Urothelium cell line (cell line): ENCODE data around the gene GLDN.

ENCODE experiments used
- DNase-seq: peaks from one replicate; pipeline ENCODE4 v3.0.0; 2011; ENCODE audit warnings: low spot score, mixed read lengths
- FAIRE-seq: peaks from 2 replicates; lab custom pipeline; 2011; peaks lifted over from hg19 to GRCh38; lab: Jason Lieb, UNC

The GLDN gene

DNA sequence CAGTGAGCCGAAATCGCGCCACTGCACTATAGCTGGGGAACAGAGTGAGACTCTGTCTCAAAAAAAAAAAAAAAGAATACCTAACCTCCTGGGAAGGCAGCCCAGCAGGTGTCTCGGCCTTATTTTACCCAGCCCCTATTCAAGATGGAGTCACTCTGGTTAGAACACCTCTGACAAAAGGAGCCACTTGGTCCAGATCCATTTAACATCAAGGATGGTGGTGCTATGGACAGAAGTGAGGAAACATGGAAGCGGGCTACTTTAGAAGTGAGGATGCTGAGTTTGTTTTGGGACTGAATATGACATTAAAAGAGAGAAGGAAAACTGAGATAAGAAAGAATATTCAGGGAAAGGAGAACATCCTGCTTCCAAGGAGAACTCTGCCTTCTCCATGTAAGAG lies 14.7 kb downstream of the GLDN start:
- no peak for DNase-seq
- no peak for FAIRE-seq

DNA sequence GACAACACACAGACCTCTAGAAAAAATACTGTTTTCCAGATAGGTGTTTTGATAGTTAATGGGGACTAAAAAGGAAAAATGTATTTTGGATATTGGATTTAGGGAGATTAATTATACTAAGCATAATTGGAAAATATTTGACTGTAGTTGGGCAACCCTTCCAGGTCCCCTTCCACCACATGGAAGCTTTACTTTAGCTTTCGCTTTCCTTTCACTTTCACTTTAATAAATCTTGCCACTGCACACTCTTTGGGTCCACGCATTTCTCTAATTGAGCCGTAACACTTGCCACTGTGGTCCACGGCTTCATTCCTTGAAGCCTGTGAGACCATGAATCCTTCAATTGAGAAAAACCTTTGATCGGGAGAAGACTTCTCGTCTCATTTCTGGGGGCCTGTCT lies 15.5 kb downstream of the GLDN start:
- DNase-seq = no peak
- FAIRE-seq = no peak

DNA sequence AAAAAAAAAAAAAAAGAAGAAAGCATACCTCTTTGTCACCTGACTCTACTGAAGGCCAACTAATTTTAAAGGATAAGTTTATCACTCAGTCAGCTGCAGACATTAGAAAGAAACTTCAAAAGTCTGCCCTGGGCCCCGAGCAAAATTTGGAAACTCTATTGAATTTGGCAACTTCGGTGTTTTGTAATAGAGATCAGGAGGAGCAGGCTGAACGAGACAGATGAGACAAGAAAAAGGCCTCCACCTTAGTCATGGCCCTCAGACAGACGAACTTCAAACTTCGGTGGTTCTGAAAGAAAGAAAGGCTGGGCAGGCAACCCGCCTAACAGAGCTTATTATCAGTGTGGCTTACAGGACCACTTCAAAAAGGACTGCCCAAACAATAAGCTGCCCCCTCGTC lies 18.5 kb downstream of the GLDN start:
- no peak for DNase-seq
- FAIRE-seq = no peak

- FAIRE-seq = no peak
Observed at GRCh38 chr15:51363383-51363782, 21.9 kb downstream of the GLDN start.

DNA sequence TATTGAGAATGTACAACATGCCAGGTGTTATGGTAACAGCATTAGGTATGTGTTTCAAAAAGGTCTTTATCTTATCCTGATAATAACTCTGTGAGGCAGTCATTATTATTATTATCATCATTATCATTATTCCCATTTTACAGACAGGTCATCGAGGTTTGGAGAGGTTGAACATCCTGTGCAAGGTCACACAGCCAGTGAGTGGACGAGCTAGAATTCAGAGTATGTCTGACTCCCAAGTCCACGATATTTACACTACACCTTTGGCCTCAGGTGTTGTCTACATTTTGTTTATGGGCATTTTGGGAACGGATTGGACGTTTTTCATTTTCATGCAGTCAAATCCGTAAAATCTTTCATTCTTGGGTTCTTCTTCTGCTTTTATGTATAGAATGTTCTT lies 24.0 kb downstream of the GLDN start:
- no peak for DNase-seq
- FAIRE-seq = no peak

More at GRCh38 chr15:51363383-51363782, 21.9 kb downstream of the GLDN start:
- DNase-seq = no peak

DNA sequence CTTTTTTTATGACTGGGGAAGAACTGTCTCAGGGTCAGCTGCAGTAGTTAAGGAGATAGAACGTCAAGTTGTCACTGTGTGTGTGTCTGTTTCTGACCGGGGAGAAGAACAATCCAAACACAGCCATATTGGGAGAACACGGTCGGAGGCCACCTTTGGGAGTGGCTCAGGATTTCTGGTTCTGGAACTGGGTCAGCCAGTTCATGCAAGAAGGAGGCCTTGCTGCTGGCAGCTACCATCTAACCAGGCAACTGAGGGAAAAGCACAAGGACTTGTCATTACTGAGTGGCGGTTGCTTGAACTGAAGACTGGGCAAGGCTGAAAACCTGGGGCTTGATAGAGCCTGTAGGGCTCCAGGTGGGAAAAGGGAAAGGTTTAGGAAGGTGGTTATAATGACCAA lies 24.6 kb downstream of the GLDN start:
- no peak for FAIRE-seq

DNA sequence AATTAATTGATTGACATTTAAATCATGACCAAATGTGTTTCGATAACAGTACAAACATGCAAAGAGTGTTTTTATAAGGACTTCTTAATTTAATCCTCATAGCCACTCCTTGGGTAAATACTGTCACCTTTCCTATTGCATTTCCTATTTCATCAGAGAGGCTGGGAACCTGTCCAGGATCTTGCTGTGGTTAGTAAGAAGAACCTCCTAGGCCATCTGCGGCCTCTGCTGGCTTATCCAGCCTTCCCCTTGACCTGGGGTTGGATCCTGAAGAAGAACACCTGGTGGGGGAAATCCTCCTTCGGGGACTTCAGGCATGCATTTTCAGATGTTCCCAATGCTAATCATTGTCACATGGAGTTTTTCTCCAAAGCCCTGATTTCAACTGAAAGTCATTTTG lies 25.5 kb downstream of the GLDN start:
- no peak for FAIRE-seq
- DNase-seq = no peak

More for the DNA sequence above, 24.6 kb downstream of the GLDN start:
- no peak for DNase-seq

DNA sequence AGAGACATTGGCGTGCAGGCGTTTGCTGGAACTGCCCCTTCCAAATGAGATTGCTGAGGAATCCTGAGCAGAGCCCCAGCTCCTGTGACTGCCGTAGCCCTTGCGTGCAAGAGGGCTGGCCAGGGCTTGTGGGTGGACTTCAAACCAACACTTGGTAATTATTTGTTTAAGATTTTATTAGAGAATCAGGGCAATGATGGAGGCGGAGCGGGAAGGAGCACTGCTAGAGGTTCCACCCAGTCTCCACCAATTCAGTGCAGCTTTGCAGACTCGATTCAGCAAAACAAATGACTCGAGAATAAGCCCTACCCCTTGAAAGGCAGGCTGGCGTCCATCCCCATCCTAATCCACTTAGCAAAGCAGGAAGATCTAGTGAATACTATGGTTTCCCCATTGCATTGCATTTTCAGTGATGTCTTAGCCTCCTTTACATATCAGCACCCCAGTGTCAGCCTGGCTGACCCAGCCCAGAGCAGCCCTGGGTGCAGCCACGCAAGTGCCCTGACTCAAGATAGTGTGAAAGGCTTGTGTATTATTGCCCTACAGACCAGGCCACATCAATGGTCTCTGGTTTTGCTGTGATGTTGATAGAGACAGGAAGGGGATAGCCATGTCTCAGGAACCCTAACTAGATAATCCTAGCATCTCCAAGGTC lies 26.0 kb downstream of the GLDN start:
- DNase-seq (no peak), FAIRE-seq (no peak)

DNA sequence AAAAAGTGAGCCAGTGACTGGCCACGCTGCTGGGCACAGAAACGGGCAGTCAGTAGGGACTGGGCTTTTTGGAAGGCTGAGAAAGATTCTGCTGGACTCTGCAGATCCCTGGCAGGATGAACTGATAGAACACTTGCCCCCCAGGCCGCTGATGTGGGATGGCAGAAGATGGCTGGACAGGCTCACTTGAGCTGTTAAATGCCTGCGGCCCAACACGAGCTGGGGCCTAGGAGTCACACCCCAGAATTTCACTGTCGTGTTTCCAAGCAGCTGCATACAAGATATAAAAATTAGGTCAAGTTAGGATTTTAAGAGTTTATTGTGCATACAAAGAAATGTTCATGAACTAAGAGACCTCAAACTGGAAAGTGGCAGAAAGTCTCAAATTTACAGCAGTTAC lies 26.9 kb downstream of the GLDN start:
- no peak for DNase-seq
- no peak for FAIRE-seq

- FAIRE-seq = no peak
- DNase-seq = no peak
Observed at GRCh38 chr15:51368751-51369450, 27.4 kb downstream of the GLDN start.

DNA sequence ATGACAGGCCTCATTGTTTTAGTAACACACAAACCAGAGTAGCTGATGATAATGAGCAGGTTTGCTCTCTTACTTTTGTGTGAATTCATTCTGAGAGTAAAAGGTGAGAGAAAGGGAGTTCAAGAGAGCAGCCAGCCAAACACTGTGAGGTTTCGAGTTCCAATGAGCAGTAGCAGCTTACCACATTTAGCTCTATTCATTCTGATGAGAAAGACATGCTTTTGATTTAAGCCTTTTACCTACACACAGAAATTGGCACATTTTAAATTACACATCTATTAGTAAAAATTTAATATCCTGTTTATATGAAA lies 28.0 kb downstream of the GLDN start:
- DNase-seq (no peak), FAIRE-seq (no peak)

GRCh38 chr15:51371266-51371665 lies 29.8 kb downstream of the GLDN start:
- FAIRE-seq (no peak), DNase-seq (no peak)

DNA sequence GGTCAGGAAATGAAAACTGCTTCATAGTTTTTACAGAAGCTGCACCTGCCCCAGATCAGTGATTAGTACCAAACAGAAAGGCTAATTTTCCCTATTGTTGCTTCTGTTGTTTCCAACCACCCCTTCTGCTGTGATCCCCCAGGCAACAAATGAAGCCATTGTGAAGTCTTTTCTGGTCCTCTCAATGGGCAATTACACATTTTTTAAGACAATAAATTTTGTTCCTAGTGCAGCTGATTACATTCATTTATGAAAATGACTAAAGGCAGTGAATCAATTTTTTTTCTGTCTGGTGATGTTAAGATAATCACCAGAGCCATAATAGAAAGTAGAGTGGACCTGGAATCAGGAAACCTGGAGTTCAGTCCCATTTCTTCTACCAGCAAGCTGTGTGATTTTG lies 32.7 kb downstream of the GLDN start:
- FAIRE-seq (no peak), DNase-seq (no peak)

- DNase-seq (no peak), FAIRE-seq (no peak)
Observed at GRCh38 chr15:51375966-51376640, 34.6 kb downstream of the GLDN start.

DNA sequence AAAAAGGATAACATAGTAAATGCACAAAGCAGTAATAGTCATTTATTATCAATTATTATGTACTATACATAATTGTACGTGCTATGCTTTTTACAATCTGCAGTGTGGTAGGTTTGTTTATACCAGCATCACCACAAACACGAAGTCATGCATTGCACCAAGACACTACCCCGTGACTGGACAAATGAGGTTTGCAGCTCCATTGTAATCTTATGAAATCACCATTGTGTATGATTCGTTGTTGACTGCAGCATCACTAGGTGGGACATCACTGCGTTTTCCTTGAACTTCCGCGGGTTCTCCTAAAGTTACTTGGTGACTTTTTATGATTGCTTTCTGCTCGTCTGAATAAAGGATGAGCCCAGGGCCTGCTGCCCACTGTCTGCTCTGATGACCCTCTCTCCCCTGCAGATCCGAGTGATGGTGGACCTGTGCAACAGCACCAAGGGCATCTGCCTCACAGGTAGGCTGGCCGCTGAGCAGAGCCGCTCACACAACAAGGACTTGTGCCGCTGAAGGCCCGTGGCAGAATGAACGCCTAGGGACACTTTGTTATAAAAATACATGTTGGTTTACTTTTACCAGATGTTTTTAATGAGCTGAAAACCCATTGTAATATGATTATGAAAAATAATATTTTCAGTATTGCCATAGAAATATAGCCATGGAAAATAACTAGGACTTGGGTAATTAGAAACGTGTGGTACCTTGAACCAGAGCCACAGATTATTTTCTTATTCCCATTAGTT lies 35.8 kb downstream of the GLDN start:
- DNase-seq (no peak), FAIRE-seq (no peak)

DNA sequence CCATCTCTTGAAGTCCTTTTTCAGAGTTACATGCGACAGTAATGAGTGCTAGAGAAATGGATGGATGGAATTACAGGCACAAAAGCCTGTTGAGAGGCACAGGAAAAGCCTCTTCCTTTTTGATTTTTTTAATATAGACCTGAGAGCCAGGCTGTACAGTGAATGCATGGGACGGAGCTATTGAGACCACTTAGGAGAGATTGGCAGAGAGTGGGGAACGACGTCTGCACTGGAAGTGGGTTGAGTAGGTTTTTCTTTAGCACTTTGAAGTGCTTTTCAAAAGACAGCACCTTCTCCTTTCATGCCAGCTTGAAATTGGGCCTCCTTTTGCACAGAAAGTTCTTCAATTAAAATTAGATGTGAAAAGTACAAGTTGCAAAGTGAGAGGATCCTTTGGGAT lies 37.0 kb downstream of the GLDN start:
- DNase-seq = no peak
- no peak for FAIRE-seq

DNA sequence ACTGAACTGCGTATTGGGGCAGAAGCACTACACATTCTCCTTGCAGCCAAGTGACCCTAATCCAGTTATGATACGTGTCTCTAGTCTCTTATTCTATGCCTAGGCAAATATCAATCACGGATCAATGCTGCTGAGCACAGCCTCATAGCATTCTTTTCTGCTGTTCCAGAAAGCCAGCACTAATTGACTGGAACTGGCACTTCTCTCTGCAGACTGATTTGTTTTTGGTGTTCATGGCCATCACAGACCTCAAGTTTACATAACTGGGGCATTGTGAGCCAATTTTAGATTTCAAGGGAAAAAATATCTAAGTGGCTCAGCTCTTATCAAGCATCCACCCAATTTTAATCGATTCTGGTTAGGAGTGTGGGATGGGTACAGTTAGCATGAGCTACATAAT lies 37.9 kb downstream of the GLDN start:
- FAIRE-seq (no peak), DNase-seq (no peak)

GRCh38 chr15:51380999-51381806 lies 39.7 kb downstream of the GLDN start:
- FAIRE-seq = peak; percentile 94
- DNase-seq = peak; percentile 73

GRCh38 chr15:51382787-51383186 lies 41.3 kb downstream of the GLDN start:
- FAIRE-seq (no peak), DNase-seq (peak; percentile 61)

- FAIRE-seq (no peak), DNase-seq (no peak)
Observed at GRCh38 chr15:51386029-51386428, 44.6 kb downstream of the GLDN start.

GRCh38 chr15:51386486-51386885 lies 45.0 kb downstream of the GLDN start:
- DNase-seq = no peak
- no peak for FAIRE-seq
